Endothelial cell (in vitro differentiated cells): Measurements from ENCODE around the gene SYF2. TPM values are rescaled to one million over a fixed set of nuclear protein-coding genes. Genes with fewer than 3 reads are reported as not detected.
"Not testable (repeated sequence)": the region's sequence is repeated elsewhere in the genome, so short reads cannot be mapped to it uniquely, and the experiment has no call there.

Experiments used
- DNase-seq: peaks from one replicate; pipeline ENCODE4 v3.0.0; 2021; ENCODE audit warnings: low spot score
- H3K27ac Mint-ChIP-seq: one replicate; pipeline ENCODE4 v1.8.0; 2021; ENCODE audit warnings: mixed read lengths, inconsistent platforms; ENCODE audit not compliant: unreplicated experiment
- H3K27me3 Mint-ChIP-seq: one replicate; pipeline ENCODE4 v1.8.0; 2021; ENCODE audit warnings: mild to moderate bottlenecking, moderate library complexity, mixed read lengths, inconsistent platforms; ENCODE audit not compliant: unreplicated experiment
- H3K36me3 Mint-ChIP-seq: one replicate; pipeline ENCODE4 v1.8.0; 2021; ENCODE audit warnings: mild to moderate bottlenecking, low read depth, mixed read lengths, inconsistent platforms; ENCODE audit not compliant: unreplicated experiment
- H3K4me1 Mint-ChIP-seq: one replicate; pipeline ENCODE4 v1.8.0; 2021; ENCODE audit warnings: mild to moderate bottlenecking, mixed read lengths, inconsistent platforms; ENCODE audit not compliant: unreplicated experiment
- H3K4me3 Mint-ChIP-seq: one replicate; pipeline ENCODE4 v1.8.0; 2021; ENCODE audit warnings: mild to moderate bottlenecking, mixed read lengths, inconsistent platforms; ENCODE audit not compliant: unreplicated experiment
- H3K9me3 Mint-ChIP-seq: one replicate; pipeline ENCODE4 v1.8.0; 2021; ENCODE audit warnings: mixed read lengths, inconsistent platforms; ENCODE audit not compliant: unreplicated experiment
- CTCF ChIP-seq: fragments of 200-600 bp; sonication (generic); IDR thresholded peaks from one replicate; pipeline ENCODE4 v1.5.0; 2021; ENCODE audit warnings: antibody characterized with exemption; ENCODE audit not compliant: unreplicated experiment
- total RNA-seq: library from RNA; stranded (reverse); fragmentation: NEBNext Ultra II Directional; extraction: Animal tissue kit (Norgen Biotek cat#: 25700); gene quantifications from one replicate; pipeline ENCODE4 v1.2.1, GENCODE V29; 2021; ENCODE audit not compliant: unreplicated experiment

The SYF2 gene
- total RNA-seq, 1 donor from 2014 or later = 34.9 TPM

- Mint-ChIP-seq H3K36me3 (peaks cover 44% of the 10 kb centered on the region), H3K27me3 (peaks cover 6% of the 10 kb centered on the region), H3K4me3 (peak overlapping the region; percentile 99), H3K9me3 (no peaks in the 10 kb centered on the region), H3K4me1 (peaks cover 36% of the 10 kb centered on the region), H3K27ac (peak overlapping the region; percentile 93)
- TF ChIP-seq CTCF = no peak
- no peak for DNase-seq
Observed at GRCh38 chr1:25245393-25245792, 13.1 kb upstream of the SYF2 start.

GRCh38 chr1:25243907-25244306, 11.6 kb upstream of the SYF2 start:
- Mint-ChIP-seq H3K36me3 (peaks cover 44% of the 10 kb centered on the region), H3K9me3 (no peaks in the 10 kb centered on the region), H3K4me3 (peak overlapping the region; percentile 78), H3K27ac (peak overlapping the region; percentile 43), H3K4me1 (peaks cover 48% of the 10 kb centered on the region), H3K27me3 (peaks cover 6% of the 10 kb centered on the region)
- TF ChIP-seq CTCF = no peak
- no peak for DNase-seq

GRCh38 chr1:25239681-25240541, 7.6 kb upstream of the SYF2 start:
- Mint-ChIP-seq H3K27me3 (no peaks in the 10 kb centered on the region), H3K27ac (peak overlapping the region; percentile 99), H3K9me3 (no peaks in the 10 kb centered on the region), H3K4me1 (peaks cover 23% of the 10 kb centered on the region), H3K36me3 (peaks cover 22% of the 10 kb centered on the region), H3K4me3 (peak overlapping the region; percentile 80)
- peak; percentile 24 for TF ChIP-seq CTCF
- peak; percentile 86 for DNase-seq

GRCh38 chr1:25238046-25238445, 5.7 kb upstream of the SYF2 start:
- H3K36me3 Mint-ChIP-seq = peaks cover 7% of the 10 kb centered on the region
- H3K4me3 Mint-ChIP-seq = no peak overlapping the region
- no peak for TF ChIP-seq CTCF
- no peaks in the 10 kb centered on the region for H3K27me3 Mint-ChIP-seq
- no peak overlapping the region for H3K27ac Mint-ChIP-seq
- H3K4me1 Mint-ChIP-seq = peaks cover 17% of the 10 kb centered on the region
- no peak for DNase-seq
- H3K9me3 Mint-ChIP-seq = no peaks in the 10 kb centered on the region

- not testable (repeated sequence) for H3K27me3 Mint-ChIP-seq, H3K27ac Mint-ChIP-seq, H3K4me3 Mint-ChIP-seq, DNase-seq, H3K9me3 Mint-ChIP-seq, H3K36me3 Mint-ChIP-seq
- H3K4me1 Mint-ChIP-seq = peaks cover 23% of the 10 kb centered on the region
Observed at GRCh38 chr1:25236261-25236660, 4.0 kb upstream of the SYF2 start.

- H3K27ac Mint-ChIP-seq, H3K27me3 Mint-ChIP-seq, H3K9me3 Mint-ChIP-seq, DNase-seq, H3K4me3 Mint-ChIP-seq, H3K36me3 Mint-ChIP-seq: not testable (repeated sequence)
- peaks cover 19% of the 10 kb centered on the region for H3K4me1 Mint-ChIP-seq
Observed at GRCh38 chr1:25235411-25235810, 3.1 kb upstream of the SYF2 start.
